ENCODE results near the gene CDKAL1.

GRCh38 chr6:21005816-21006570, 471.7 kb downstream of the CDKAL1 start:
- TF ChIP-seq CTCF (IDR thresholded peaks at IDR 0.05) (no peak), POLR2AphosphoS5 (IDR thresholded peaks at IDR 0.05) (no peak), POLR2A (IDR thresholded peaks at IDR 0.05) (no peak)
